Peyer's patch (tissue), 4 donors: Measurements from ENCODE around the gene NTNG2.

Experiments used
- POLR2A ChIP-seq, 2 donors: fragments of 450-650 bp; IDR thresholded peaks; one replicate each; pipeline ENCODE4 v1.5.1; 2017; ENCODE audit warnings: antibody characterized with exemption in 2 of 2, mild to moderate bottlenecking in 2 of 2, moderate library complexity in 2 of 2
- TF ChIP-seq, protein P1 (sequence below), 6 experiments: fragments of 450-650 bp in 4 of 6; fragments of 200-600 bp in 2 of 6; sonication (generic) in 1 of 6; IDR thresholded peaks; one replicate each; pipeline ENCODE4 v1.5.1; 2017 to 2019; ENCODE audit warnings: antibody characterized with exemption in 6 of 6, mild to moderate bottlenecking in 3 of 6, moderate library complexity in 1 of 6

DNA sequence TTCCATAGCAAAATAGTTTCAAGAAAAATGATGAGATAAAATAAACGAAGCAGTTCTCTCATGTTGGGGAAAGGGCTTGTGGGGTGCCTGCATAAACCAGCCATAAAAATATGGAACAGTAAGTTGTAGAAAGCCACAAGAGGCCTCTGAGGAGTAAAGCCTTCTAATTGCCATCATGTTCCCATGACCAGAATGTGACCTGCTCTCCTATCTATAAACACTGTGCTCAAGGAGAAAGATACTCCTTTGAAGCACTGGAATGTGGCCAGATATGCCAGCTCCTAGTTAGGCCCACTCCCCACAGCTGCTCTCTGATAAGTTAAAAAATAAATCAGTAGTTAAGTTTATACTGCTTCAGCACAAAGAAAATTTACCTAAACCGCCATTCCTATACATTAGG, 127.1 kb downstream of the NTNG2 start:
- TF ChIP-seq, protein P1, sequence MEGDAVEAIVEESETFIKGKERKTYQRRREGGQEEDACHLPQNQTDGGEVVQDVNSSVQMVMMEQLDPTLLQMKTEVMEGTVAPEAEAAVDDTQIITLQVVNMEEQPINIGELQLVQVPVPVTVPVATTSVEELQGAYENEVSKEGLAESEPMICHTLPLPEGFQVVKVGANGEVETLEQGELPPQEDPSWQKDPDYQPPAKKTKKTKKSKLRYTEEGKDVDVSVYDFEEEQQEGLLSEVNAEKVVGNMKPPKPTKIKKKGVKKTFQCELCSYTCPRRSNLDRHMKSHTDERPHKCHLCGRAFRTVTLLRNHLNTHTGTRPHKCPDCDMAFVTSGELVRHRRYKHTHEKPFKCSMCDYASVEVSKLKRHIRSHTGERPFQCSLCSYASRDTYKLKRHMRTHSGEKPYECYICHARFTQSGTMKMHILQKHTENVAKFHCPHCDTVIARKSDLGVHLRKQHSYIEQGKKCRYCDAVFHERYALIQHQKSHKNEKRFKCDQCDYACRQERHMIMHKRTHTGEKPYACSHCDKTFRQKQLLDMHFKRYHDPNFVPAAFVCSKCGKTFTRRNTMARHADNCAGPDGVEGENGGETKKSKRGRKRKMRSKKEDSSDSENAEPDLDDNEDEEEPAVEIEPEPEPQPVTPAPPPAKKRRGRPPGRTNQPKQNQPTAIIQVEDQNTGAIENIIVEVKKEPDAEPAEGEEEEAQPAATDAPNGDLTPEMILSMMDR (IDR thresholded peaks at IDR 0.05) = no peak
- TF ChIP-seq POLR2A (IDR thresholded peaks at IDR 0.05) = no peak
